ENCODE measurements around the gene MCM7. TPM values are rescaled to one million over a fixed set of nuclear protein-coding genes. Genes with fewer than 3 reads are reported as not detected.

The MCM7 gene
- polyA plus RNA-seq, 1 donor = 93.8 TPM

DNA sequence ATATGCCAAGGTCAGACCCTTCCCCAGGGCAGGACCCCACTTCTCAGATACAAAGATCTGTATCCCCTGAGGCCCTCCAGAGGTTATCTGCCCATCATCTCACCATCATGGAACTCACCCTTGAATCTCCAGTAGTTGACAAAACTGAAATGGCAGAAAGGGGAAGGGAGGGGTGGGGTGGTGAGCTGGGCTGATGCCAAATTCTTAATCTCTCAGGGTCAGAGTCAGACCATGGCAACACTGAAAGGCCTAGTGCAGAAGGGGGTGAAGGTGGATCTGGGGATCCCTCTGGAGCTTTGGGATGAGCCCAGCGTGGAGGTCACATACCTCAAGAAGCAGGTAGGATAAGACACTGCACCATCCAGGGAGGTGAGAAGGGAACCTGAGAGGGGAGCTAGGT, 21.4 kb upstream of the MCM7 start:
- no peaks in the 10 kb centered on the region for H3K27me3 ChIP-seq (ENCODE audit: control insufficient read depth, insufficient read depth, low read length)
- no peaks in the 10 kb centered on the region for H3K9me3 ChIP-seq (ENCODE audit: control insufficient read depth, low read depth, low read length)
- H3K4me3 ChIP-seq (ENCODE audit: low read length) = no peak overlapping the region
- no CpG with 5 or more reads among the region's 1 CpG for WGBS (ENCODE audit: insufficient coverage, low lambda C conversion rate)
- peaks cover 4% of the 10 kb centered on the region for H3K36me3 ChIP-seq (ENCODE audit: control insufficient read depth, insufficient read depth, low read length)
- DNase-seq = no peak
- H3K27ac ChIP-seq (ENCODE audit: low read length) = no peak overlapping the region
- peaks cover 30% of the 10 kb centered on the region for H3K4me1 ChIP-seq (ENCODE audit: control insufficient read depth, insufficient read depth, low read length)

GRCh38 chr7:100122067-100122466, 20.9 kb upstream of the MCM7 start:
- Histone ChIP-seq H3K36me3 (ENCODE audit: control insufficient read depth, insufficient read depth, low read length) (peaks cover 4% of the 10 kb centered on the region), H3K9me3 (ENCODE audit: control insufficient read depth, low read depth, low read length) (no peaks in the 10 kb centered on the region), H3K4me1 (ENCODE audit: control insufficient read depth, insufficient read depth, low read length) (peaks cover 30% of the 10 kb centered on the region), H3K4me3 (ENCODE audit: low read length) (no peak overlapping the region), H3K27me3 (ENCODE audit: control insufficient read depth, insufficient read depth, low read length) (no peaks in the 10 kb centered on the region), H3K27ac (ENCODE audit: low read length) (no peak overlapping the region)
- DNase-seq = no peak
- no CpG with 5 or more reads among the region's 13 CpGs for WGBS (ENCODE audit: insufficient coverage, low lambda C conversion rate)

DNA sequence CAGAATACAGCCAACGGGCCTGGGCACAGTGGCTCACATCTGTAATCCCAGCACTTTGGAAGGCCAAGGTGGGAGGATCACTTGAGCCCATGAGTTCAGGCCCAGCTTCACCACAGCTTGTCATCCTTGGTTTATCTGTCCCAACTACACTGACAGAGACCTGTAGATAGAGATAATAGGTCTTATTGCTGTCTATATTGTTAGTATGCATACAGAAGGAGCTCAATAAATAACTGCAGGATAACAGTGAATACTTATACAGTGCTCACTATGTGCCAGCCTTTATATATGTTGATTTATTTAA, 19.5 kb upstream of the MCM7 start:
- Histone ChIP-seq H3K27ac (ENCODE audit: low read length) (no peak overlapping the region), H3K9me3 (ENCODE audit: control insufficient read depth, low read depth, low read length) (no peaks in the 10 kb centered on the region), H3K4me1 (ENCODE audit: control insufficient read depth, insufficient read depth, low read length) (peaks cover 29% of the 10 kb centered on the region), H3K36me3 (ENCODE audit: control insufficient read depth, insufficient read depth, low read length) (peaks cover 9% of the 10 kb centered on the region), H3K4me3 (ENCODE audit: low read length) (no peak overlapping the region), H3K27me3 (ENCODE audit: control insufficient read depth, insufficient read depth, low read length) (no peaks in the 10 kb centered on the region)
- DNase-seq = no peak
- no CpG with 5 or more reads among the region's 1 CpG for WGBS (ENCODE audit: insufficient coverage, low lambda C conversion rate)

DNA sequence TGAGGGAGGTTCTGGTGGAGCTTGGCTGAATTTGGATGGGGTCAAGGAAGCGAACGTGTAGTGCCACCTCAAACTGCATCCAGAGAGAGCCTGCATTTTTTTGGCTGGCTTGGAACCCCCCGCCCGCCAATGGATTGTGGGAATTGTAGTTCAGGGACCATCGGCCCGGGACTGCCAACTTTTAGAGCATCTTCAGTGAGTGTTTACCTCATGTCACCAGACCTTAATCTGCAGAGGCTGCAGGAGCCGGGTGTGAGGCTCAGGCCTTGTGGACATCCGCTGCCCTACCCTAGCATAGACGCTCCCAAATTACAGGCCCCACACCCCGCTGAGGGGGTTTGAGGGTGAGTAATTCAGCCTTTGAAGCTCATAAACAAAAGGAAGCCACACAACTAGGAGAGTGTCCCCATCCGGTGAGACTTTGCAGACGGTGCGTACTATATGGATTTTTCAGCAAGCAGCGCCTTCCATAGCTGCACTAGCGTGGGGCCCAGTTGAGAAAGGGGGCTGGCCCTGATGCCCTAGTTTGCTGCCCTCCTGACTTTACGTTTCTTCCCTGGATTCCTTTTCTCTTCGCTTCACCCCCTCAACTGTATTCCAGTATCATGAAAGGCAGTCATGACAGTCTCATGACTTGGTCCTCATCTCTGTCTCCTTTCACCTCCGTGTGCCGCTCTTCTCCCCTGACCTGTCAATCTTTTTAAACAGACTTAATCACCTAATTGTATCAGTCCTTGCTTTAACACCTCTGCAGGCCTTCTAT, 19.0 kb upstream of the MCM7 start:
- WGBS (ENCODE audit: insufficient coverage, low lambda C conversion rate) = 38% methylated on average over 5 of the region's 19 CpGs
- H3K4me1 ChIP-seq (ENCODE audit: control insufficient read depth, insufficient read depth, low read length) = peaks cover 24% of the 10 kb centered on the region
- H3K36me3 ChIP-seq (ENCODE audit: control insufficient read depth, insufficient read depth, low read length) = peaks cover 9% of the 10 kb centered on the region
- H3K9me3 ChIP-seq (ENCODE audit: control insufficient read depth, low read depth, low read length) = no peaks in the 10 kb centered on the region
- no peaks in the 10 kb centered on the region for H3K27me3 ChIP-seq (ENCODE audit: control insufficient read depth, insufficient read depth, low read length)
- peak overlapping the region; percentile 54 for H3K27ac ChIP-seq (ENCODE audit: low read length)
- peak overlapping the region; percentile 76 for H3K4me3 ChIP-seq (ENCODE audit: low read length)
- DNase-seq = peak in 1 of 2 donors; percentile 51

- peak; percentile 92 to 93 for DNase-seq
- Histone ChIP-seq H3K4me3 (ENCODE audit: low read length) (peak within 1 kb of the TSS; percentile 76), H3K4me1 (ENCODE audit: control insufficient read depth, insufficient read depth, low read length) (peaks cover 15% of the 10 kb centered on the region), H3K27ac (ENCODE audit: low read length) (peak within 1 kb of the TSS; percentile 54), H3K9me3 (ENCODE audit: control insufficient read depth, low read depth, low read length) (no peaks in the 10 kb centered on the region), H3K36me3 (ENCODE audit: control insufficient read depth, insufficient read depth, low read length) (peaks cover 9% of the 10 kb centered on the region), H3K27me3 (ENCODE audit: control insufficient read depth, insufficient read depth, low read length) (no peaks in the 10 kb centered on the region)
- 0% methylated on average over 1 of the region's 49 CpGs for WGBS (ENCODE audit: insufficient coverage, low lambda C conversion rate)
Measured at GRCh38 chr7:100119072-100119969, 18.1 kb upstream of the MCM7 start, which contains the start of the genes CNPY4 and TAF6. Gene CNPY4 (plus strand): TSS chr7:100119634. CDS start chr7:100119745, 111 bp downstream. Gene TAF6 (minus strand): TSS chr7:100119358. CDS start chr7:100114209, 5,149 bp downstream.

GRCh38 chr7:100118388-100119071, 17.3 kb upstream of the MCM7 start:
- peak overlapping the region; percentile 76 for H3K4me3 ChIP-seq (ENCODE audit: low read length)
- no peaks in the 10 kb centered on the region for H3K27me3 ChIP-seq (ENCODE audit: control insufficient read depth, insufficient read depth, low read length)
- DNase-seq = no peak
- no peak overlapping the region for H3K27ac ChIP-seq (ENCODE audit: low read length)
- H3K36me3 ChIP-seq (ENCODE audit: control insufficient read depth, insufficient read depth, low read length) = peaks cover 16% of the 10 kb centered on the region
- 27% methylated on average over 3 of the region's 18 CpGs for WGBS (ENCODE audit: insufficient coverage, low lambda C conversion rate)
- H3K4me1 ChIP-seq (ENCODE audit: control insufficient read depth, insufficient read depth, low read length) = peaks cover 12% of the 10 kb centered on the region
- H3K9me3 ChIP-seq (ENCODE audit: control insufficient read depth, low read depth, low read length) = no peaks in the 10 kb centered on the region

DNA sequence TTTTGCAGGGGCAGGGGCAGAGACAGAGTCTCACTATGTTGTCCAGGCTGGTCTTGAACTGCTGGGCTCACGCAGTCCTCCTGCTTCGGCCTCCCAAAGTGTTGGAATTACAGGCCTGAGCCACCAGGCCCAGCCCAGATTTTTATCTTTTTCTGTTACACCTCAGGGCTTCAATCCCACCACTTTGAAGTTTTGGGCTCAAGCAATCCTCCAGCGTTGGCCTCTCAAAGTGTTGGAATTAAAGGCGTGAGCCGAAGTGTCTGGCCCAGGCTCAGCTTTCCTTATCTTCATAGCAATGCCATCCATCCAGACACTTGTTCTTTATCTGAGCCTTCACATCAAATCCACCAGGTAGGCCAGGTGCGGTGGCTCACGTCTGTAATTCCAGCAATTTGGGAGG, 13.8 kb upstream of the MCM7 start:
- Histone ChIP-seq H3K9me3 (ENCODE audit: control insufficient read depth, low read depth, low read length) (no peaks in the 10 kb centered on the region), H3K27ac (ENCODE audit: low read length) (no peak overlapping the region), H3K4me3 (ENCODE audit: low read length) (no peak overlapping the region), H3K36me3 (ENCODE audit: control insufficient read depth, insufficient read depth, low read length) (peaks cover 39% of the 10 kb centered on the region), H3K27me3 (ENCODE audit: control insufficient read depth, insufficient read depth, low read length) (no peaks in the 10 kb centered on the region), H3K4me1 (ENCODE audit: control insufficient read depth, insufficient read depth, low read length) (peaks cover 5% of the 10 kb centered on the region)
- no peak for DNase-seq
- WGBS (ENCODE audit: insufficient coverage, low lambda C conversion rate) = no CpG with 5 or more reads among the region's 7 CpGs

GRCh38 chr7:100111914-100112313, 10.7 kb upstream of the MCM7 start:
- no CpG with 5 or more reads among the region's 13 CpGs for WGBS (ENCODE audit: insufficient coverage, low lambda C conversion rate)
- H3K36me3 ChIP-seq (ENCODE audit: control insufficient read depth, insufficient read depth, low read length) = peaks cover 66% of the 10 kb centered on the region

DNA sequence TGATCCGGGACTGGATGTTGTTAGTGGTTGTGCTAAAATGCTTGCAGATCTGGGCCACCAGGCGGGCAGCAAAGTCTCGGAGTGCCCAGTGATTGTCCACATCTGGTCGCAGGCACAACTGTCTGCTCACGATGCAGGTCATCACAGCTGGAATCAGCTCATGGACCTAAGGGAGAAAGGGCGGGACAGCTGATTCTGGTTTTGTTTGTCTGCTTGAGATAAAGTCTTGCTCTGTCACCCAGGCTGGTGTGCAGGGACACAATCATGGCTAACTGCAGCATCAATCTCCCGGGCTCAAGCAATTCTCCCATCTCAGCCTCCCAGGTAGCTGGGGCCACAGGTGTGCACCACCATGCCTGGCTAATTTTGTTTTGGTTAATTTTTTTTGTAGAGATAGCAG, 10.0 kb upstream of the MCM7 start:
- no peaks in the 10 kb centered on the region for H3K27me3 ChIP-seq (ENCODE audit: control insufficient read depth, insufficient read depth, low read length)
- H3K9me3 ChIP-seq (ENCODE audit: control insufficient read depth, low read depth, low read length) = no peaks in the 10 kb centered on the region
- no peak overlapping the region for H3K27ac ChIP-seq (ENCODE audit: low read length)
- no peak overlapping the region for H3K4me3 ChIP-seq (ENCODE audit: low read length)
- no CpG with 5 or more reads among the region's 7 CpGs for WGBS (ENCODE audit: insufficient coverage, low lambda C conversion rate)
- no peaks in the 10 kb centered on the region for H3K4me1 ChIP-seq (ENCODE audit: control insufficient read depth, insufficient read depth, low read length)
- H3K36me3 ChIP-seq (ENCODE audit: control insufficient read depth, insufficient read depth, low read length) = peaks cover 70% of the 10 kb centered on the region
- DNase-seq = no peak

More at GRCh38 chr7:100111914-100112313, 10.7 kb upstream of the MCM7 start:
- Histone ChIP-seq H3K4me1 (ENCODE audit: control insufficient read depth, insufficient read depth, low read length) (no peaks in the 10 kb centered on the region), H3K4me3 (ENCODE audit: low read length) (no peak overlapping the region), H3K27ac (ENCODE audit: low read length) (no peak overlapping the region), H3K27me3 (ENCODE audit: control insufficient read depth, insufficient read depth, low read length) (no peaks in the 10 kb centered on the region), H3K9me3 (ENCODE audit: control insufficient read depth, low read depth, low read length) (no peaks in the 10 kb centered on the region)
- DNase-seq = no peak

GRCh38 chr7:100109521-100110163, 8.4 kb upstream of the MCM7 start:
- peaks cover 82% of the 10 kb centered on the region for H3K36me3 ChIP-seq (ENCODE audit: control insufficient read depth, insufficient read depth, low read length)
- H3K4me1 ChIP-seq (ENCODE audit: control insufficient read depth, insufficient read depth, low read length) = no peaks in the 10 kb centered on the region
- H3K9me3 ChIP-seq (ENCODE audit: control insufficient read depth, low read depth, low read length) = no peaks in the 10 kb centered on the region
- no peak overlapping the region for H3K27ac ChIP-seq (ENCODE audit: low read length)
- WGBS (ENCODE audit: insufficient coverage, low lambda C conversion rate) = no CpG with 5 or more reads among the region's 12 CpGs
- no peaks in the 10 kb centered on the region for H3K27me3 ChIP-seq (ENCODE audit: control insufficient read depth, insufficient read depth, low read length)
- DNase-seq = no peak
- no peak overlapping the region for H3K4me3 ChIP-seq (ENCODE audit: low read length)

Data from large intestine (tissue), 3 donors.